Upper lobe of left lung (tissue), 6 donors: ENCODE measurements around the gene FCHO1. TPM values are rescaled to one million over a fixed set of nuclear protein-coding genes. Genes with fewer than 3 reads are reported as not detected.

ENCODE experiments used
- ATAC-seq, 2 donors: fragments of 200-7000 bp; cut with Tn5 transposase; one replicate each; pipeline ENCODE4 v1.9.1; 2022; ENCODE audit warnings: mild to moderate bottlenecking in 2 of 2, moderate library complexity in 2 of 2; ENCODE audit not compliant: low FRiP score in 2 of 2
- DNase-seq, 2 donors: peaks; one replicate each; pipeline ENCODE4 v3.0.0-alpha.2; 2019 to 2020
- H3K27ac ChIP-seq, 4 donors: fragments of 200-600 bp; sonication (generic); one replicate each; pipeline ENCODE4 v1.5.1; 2016 to 2019
- H3K27me3 ChIP-seq, 4 donors: fragments of 200-600 bp; sonication (generic); one replicate each; pipeline ENCODE4 v1.5.1; 2017 to 2019
- H3K36me3 ChIP-seq, 4 donors: fragments of 200-600 bp; sonication (generic); one replicate each; pipeline ENCODE4 v1.5.1; 2016 to 2019
- H3K4me1 ChIP-seq, 4 donors: fragments of 200-600 bp; sonication (generic); one replicate each; pipeline ENCODE4 v1.5.1; 2018 to 2019
- H3K4me3 ChIP-seq, 4 donors: fragments of 200-600 bp; sonication (generic); one replicate each; pipeline ENCODE4 v1.5.1; 2017 to 2019; ENCODE audit warnings: mild to moderate bottlenecking in 2 of 4, moderate library complexity in 1 of 4
- H3K9me3 ChIP-seq, 4 donors: fragments of 200-600 bp; sonication (generic); one replicate each; pipeline ENCODE4 v1.5.1; 2018 to 2019
- EP300 ChIP-seq, 4 donors: sonication (generic); formaldehyde crosslinking; IDR thresholded peaks; one replicate each; pipeline ENCODE4 v1.5.1; 2017; ENCODE audit warnings: antibody characterized with exemption in 4 of 4, control low read depth in 2 of 4
- POLR2A ChIP-seq, 4 donors: fragments of 450-650 bp; IDR thresholded peaks; one replicate each; pipeline ENCODE4 v1.5.1; 2016 to 2017; ENCODE audit warnings: antibody characterized with exemption in 4 of 4, mild to moderate bottlenecking in 2 of 4
- POLR2AphosphoS5 ChIP-seq, 2 donors: sonication (generic); formaldehyde crosslinking; IDR thresholded peaks; one replicate each; pipeline ENCODE4 v1.5.1; 2017; ENCODE audit warnings: antibody characterized with exemption in 2 of 2
- WGBS, 2 donors: methylation state at CpG; one replicate each; pipeline ENCODE4 v1.1.5; 2017 to 2018; 5-methylcytosine and 5-hydroxymethylcytosine counted together
- total RNA-seq, 6 donors: library from RNA; depleted of rRNA in 4 of 6; stranded (reverse); fragments of >200 nt in 4 of 6; gene quantifications; one replicate each; pipeline versions ENCODE4 v1.1.0 to v1.2.1, GENCODE V29; 2016 to 2021
- TF ChIP-seq, protein P1 (sequence below), 6 experiments: fragments of 450-650 bp in 4 of 6; fragments of 200-600 bp in 2 of 6; sonication (generic) in 2 of 6; IDR thresholded peaks; one replicate each; pipeline ENCODE4 v1.5.1; 2016 to 2019; ENCODE audit warnings: antibody characterized with exemption in 6 of 6
- donor health status: DM: no; HTN: no; CAD: no; lungs with moderate emphysema.
- donor health status: DM: no; HTN: yes; CAD: no; lungs with severe emphysema.

FCHO1 gene
- total RNA-seq, 6 donors from 2014 or later = 1.9 to 19.9 (median 8.7) TPM

DNA sequence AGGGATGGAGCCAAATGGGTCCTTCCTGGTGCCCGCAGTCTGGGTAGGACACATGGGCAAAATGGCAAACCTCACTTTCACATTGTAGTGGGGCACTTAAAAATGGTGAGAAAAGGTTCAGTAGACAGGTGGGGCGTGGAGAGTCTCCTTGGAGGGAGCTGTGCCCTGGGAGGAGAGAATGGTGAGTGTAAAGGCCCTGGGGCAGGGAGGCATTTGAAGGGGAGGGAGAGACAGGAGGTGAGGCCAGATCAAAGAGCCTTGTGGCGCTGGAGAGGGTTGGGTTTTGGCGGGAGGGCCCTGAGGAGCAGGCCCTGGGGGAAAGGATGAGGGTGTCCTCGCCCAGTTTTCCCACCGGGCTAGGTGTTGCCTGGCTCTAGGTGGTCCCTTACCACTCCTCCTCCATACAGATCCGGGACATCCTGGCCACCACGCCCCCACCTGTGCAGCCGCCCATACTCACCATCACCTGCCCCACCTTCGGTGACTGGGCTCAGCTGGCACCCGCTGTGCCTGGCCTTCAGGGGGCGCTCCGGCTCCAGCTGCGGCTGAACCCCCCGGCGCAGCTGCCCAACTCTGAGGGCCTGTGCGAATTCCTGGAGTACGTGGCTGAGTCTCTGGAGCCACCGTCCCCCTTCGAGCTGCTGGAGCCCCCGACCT is 25.7 kb upstream of the FCHO1 start:
- Histone ChIP-seq H3K27ac (no peak overlapping the region), H3K27me3 (no peaks in the 10 kb centered on the region), H3K36me3 (peaks cover 11 to 85% (median 66%) of the 10 kb centered on the region in 4 donors), H3K4me1 (peaks cover 23 to 46% (median 27%) of the 10 kb centered on the region in 4 donors), H3K9me3 (no peaks in the 10 kb centered on the region), H3K4me3 (no peak overlapping the region)
- TF ChIP-seq EP300 (IDR thresholded peaks at IDR 0.05) = no peak
- TF ChIP-seq, protein P1, sequence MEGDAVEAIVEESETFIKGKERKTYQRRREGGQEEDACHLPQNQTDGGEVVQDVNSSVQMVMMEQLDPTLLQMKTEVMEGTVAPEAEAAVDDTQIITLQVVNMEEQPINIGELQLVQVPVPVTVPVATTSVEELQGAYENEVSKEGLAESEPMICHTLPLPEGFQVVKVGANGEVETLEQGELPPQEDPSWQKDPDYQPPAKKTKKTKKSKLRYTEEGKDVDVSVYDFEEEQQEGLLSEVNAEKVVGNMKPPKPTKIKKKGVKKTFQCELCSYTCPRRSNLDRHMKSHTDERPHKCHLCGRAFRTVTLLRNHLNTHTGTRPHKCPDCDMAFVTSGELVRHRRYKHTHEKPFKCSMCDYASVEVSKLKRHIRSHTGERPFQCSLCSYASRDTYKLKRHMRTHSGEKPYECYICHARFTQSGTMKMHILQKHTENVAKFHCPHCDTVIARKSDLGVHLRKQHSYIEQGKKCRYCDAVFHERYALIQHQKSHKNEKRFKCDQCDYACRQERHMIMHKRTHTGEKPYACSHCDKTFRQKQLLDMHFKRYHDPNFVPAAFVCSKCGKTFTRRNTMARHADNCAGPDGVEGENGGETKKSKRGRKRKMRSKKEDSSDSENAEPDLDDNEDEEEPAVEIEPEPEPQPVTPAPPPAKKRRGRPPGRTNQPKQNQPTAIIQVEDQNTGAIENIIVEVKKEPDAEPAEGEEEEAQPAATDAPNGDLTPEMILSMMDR (IDR thresholded peaks at IDR 0.05) = no peak
- no peak for TF ChIP-seq POLR2AphosphoS5 (IDR thresholded peaks at IDR 0.05)
- TF ChIP-seq POLR2A (IDR thresholded peaks at IDR 0.05) = no peak
- DNase-seq (no peak), ATAC-seq (no peak)
- WGBS, 2 donors = 78 to 87% methylated on average over 8 to 14 of the region's 21 CpGs

DNA sequence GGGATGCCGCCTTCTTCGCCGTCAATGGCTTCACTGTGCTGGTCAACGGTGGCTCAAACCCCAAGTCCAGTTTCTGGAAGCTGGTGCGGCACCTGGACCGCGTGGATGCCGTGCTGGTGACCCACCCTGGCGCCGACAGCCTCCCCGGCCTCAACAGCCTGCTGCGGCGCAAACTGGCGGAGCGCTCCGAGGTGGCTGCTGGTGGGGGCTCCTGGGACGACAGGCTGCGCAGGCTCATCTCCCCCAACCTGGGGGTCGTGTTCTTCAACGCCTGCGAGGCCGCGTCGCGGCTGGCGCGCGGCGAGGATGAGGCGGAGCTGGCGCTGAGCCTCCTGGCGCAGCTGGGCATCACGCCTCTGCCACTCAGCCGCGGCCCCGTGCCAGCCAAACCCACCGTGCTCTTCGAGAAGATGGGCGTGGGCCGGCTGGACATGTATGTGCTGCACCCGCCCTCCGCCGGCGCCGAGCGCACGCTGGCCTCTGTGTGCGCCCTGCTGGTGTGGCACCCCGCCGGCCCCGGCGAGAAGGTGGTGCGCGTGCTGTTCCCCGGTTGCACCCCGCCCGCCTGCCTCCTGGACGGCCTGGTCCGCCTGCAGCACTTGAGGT is 25.0 kb upstream of the FCHO1 start:
- DNase-seq (peak in 1 of 2 donors; percentile 83), ATAC-seq (no peak)
- 95 to 98% methylated on average over 27 to 37 of the region's 59 CpGs for WGBS, 2 donors
- no peak overlapping the region for H3K27ac ChIP-seq
- no peak for TF ChIP-seq POLR2A (IDR thresholded peaks at IDR 0.05)
- H3K27me3 ChIP-seq = no peaks in the 10 kb centered on the region
- H3K4me1 ChIP-seq = peaks cover 17 to 42% (median 20%) of the 10 kb centered on the region in 4 donors
- no peaks in the 10 kb centered on the region for H3K9me3 ChIP-seq
- no peak overlapping the region for H3K4me3 ChIP-seq
- H3K36me3 ChIP-seq = peaks cover 11 to 87% (median 72%) of the 10 kb centered on the region in 4 donors

DNA sequence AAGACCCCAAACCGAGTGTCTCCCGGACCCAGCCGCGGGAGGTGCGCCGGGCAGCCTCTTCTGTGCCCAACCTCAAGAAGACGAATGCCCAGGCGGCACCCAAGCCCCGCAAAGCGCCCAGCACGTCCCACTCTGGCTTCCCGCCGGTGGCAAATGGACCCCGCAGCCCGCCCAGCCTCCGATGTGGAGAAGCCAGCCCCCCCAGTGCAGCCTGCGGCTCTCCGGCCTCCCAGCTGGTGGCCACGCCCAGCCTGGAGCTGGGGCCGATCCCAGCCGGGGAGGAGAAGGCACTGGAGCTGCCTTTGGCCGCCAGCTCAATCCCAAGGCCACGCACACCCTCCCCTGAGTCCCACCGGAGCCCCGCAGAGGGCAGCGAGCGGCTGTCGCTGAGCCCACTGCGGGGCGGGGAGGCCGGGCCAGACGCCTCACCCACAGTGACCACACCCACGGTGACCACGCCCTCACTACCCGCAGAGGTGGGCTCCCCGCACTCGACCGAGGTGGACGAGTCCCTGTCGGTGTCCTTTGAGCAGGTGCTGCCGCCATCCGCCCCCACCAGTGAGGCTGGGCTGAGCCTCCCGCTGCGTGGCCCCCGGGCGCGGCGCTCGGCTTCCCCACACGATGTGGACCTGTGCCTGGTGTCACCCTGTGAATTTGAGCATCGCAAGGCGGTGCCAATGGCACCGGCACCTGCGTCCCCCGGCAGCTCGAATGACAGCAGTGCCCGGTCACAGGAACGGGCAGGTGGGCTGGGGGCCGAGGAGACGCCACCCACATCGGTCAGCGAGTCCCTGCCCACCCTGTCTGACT is 24.1 kb upstream of the FCHO1 start:
- no peak overlapping the region for H3K27ac ChIP-seq
- H3K9me3 ChIP-seq = no peaks in the 10 kb centered on the region
- H3K36me3 ChIP-seq = peaks cover 11 to 94% (median 74%) of the 10 kb centered on the region in 4 donors
- no peak overlapping the region for H3K4me3 ChIP-seq
- DNase-seq (peak in 1 of 2 donors; percentile 83), ATAC-seq (no peak)
- WGBS, 2 donors = 94 to 95% methylated on average over 8 to 45 of the region's 62 CpGs
- TF ChIP-seq POLR2AphosphoS5 (IDR thresholded peaks at IDR 0.05) (no peak), EP300 (IDR thresholded peaks at IDR 0.05) (no peak), POLR2A (IDR thresholded peaks at IDR 0.05) (no peak)
- TF ChIP-seq, protein P1 (IDR thresholded peaks at IDR 0.05) = no peak
- no peaks in the 10 kb centered on the region for H3K27me3 ChIP-seq
- peaks cover 7 to 42% (median 11%) of the 10 kb centered on the region in 4 donors for H3K4me1 ChIP-seq

DNA sequence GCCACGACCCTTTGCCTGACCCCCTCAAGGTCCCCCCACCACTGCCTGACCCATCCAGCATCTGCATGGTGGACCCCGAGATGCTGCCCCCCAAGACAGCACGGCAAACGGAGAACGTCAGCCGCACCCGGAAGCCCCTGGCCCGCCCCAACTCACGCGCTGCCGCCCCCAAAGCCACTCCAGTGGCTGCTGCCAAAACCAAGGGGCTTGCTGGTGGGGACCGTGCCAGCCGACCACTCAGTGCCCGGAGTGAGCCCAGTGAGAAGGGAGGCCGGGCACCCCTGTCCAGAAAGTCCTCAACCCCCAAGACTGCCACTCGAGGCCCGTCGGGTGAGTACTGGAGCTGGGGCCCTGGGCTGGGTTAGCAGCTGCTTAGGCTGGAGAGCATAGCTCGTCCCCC is 23.4 kb upstream of the FCHO1 start:
- Histone ChIP-seq H3K4me3 (no peak overlapping the region), H3K4me1 (peaks cover under 1 to 36% (median 5%) of the 10 kb centered on the region in 4 donors), H3K27me3 (no peaks in the 10 kb centered on the region), H3K36me3 (peaks cover 11 to 100% (median 78%) of the 10 kb centered on the region in 4 donors), H3K27ac (no peak overlapping the region), H3K9me3 (no peaks in the 10 kb centered on the region)
- no peak for DNase-seq
- WGBS, 2 donors = 93 to 97% methylated on average over 5 to 19 of the region's 19 CpGs
- TF ChIP-seq POLR2AphosphoS5 (IDR thresholded peaks at IDR 0.05) = no peak
- no peak for TF ChIP-seq EP300 (IDR thresholded peaks at IDR 0.05)
- TF ChIP-seq, protein P1 (IDR thresholded peaks at IDR 0.05) = no peak
- no peak for TF ChIP-seq POLR2A (IDR thresholded peaks at IDR 0.05)
- no peak for ATAC-seq

DNA sequence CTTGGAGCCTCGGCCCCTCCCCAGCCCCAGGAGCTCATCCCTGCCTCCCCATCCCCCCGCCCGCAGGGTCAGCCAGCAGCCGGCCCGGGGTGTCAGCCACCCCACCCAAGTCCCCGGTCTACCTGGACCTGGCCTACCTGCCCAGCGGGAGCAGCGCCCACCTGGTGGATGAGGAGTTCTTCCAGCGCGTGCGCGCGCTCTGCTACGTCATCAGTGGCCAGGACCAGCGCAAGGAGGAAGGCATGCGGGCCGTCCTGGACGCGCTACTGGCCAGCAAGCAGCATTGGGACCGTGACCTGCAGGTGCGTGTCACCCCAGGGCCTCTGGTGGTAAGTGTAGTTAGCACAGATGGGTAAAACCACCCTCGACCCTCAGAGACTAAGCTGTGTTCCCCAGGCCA is 18.1 kb upstream of the FCHO1 start:
- peaks cover 21 to 100% (median 72%) of the 10 kb centered on the region in 4 donors for H3K36me3 ChIP-seq
- no peak for ATAC-seq

More for the DNA sequence above, 18.1 kb upstream of the FCHO1 start:
- no peak for TF ChIP-seq POLR2A (IDR thresholded peaks at IDR 0.05)
- TF ChIP-seq, protein P1 (IDR thresholded peaks at IDR 0.05) = no peak
- no peak for TF ChIP-seq POLR2AphosphoS5 (IDR thresholded peaks at IDR 0.05)
- TF ChIP-seq EP300 (IDR thresholded peaks at IDR 0.05) = no peak
- H3K9me3 ChIP-seq = no peaks in the 10 kb centered on the region
- H3K4me3 ChIP-seq = no peak overlapping the region
- H3K4me1 ChIP-seq = peaks cover 0 to 26% (median 2%) of the 10 kb centered on the region in 4 donors
- DNase-seq = peak in 1 of 2 donors; percentile 78
- WGBS, 2 donors = 94 to 98% methylated on average over 13 to 22 of the region's 22 CpGs
- no peaks in the 10 kb centered on the region for H3K27me3 ChIP-seq
- no peak overlapping the region for H3K27ac ChIP-seq
